GM12872 (cell line): Measurements from ENCODE around the gene OR4F6.

Source experiments
- CTCF ChIP-seq: IDR thresholded peaks from 3 replicates; pipeline ENCODE4 v1.5.1; 2011; ENCODE audit warnings: low read depth, mild to moderate bottlenecking, low read length, moderate library complexity; ENCODE audit not compliant: insufficient read depth

Gene OR4F6

GRCh38 chr15:101803209-101803608 is at the start of gene OR4F6:
OR4F6 (plus strand) TSS chr15:101803509; CDS start chr15:101805720, 2,211 bp downstream.
- TF ChIP-seq CTCF, result no peak

DNA sequence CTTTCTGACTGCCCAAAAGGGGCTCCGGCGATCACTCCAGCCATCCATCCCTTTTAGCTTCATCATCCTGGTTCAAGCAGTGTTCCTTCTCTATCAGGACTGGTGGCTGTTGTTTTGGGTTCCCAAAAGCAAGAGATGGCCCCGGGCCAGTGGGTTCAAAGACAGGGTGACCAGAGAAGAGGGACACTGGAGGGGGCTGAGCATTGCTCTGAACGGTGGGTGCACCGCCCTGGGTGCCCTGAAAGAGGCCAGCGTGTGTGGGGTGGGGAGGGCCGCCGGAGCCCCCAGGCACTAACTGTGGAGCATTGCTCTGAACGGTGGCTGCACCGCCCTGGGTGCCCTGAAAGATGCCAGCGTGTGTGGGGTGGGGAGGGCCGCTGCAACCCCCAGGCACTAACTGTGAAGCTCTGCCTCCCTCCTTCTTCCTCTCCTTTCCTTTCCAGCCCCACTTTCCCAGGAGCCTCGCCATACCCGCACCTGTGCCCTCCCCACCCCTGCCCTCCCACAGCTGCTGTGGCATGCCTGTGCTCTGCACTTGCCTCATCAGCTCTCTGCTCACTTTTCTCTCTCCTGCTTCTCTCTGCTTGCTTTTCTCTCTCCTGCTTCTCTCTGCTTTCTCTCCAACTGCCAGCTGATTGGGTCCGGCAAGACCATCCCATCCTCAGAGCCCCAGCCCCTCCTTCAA is 37.4 kb upstream of the OR4F6 start:
- no peak for TF ChIP-seq CTCF

- TF ChIP-seq CTCF, result no peak
Measured at GRCh38 chr15:101772921-101773320, 30.4 kb upstream of the OR4F6 start.

GRCh38 chr15:101773496-101774100 is 29.7 kb upstream of the OR4F6 start:
- TF ChIP-seq CTCF, result peak; percentile 48; the same call in 2 of the 3 replicates

GRCh38 chr15:101775136-101775535 is 28.2 kb upstream of the OR4F6 start:
- no peak for TF ChIP-seq CTCF

- no peak for TF ChIP-seq CTCF
Measured at GRCh38 chr15:101781928-101782327, 21.4 kb upstream of the OR4F6 start.

GRCh38 chr15:101784644-101785043 is 18.7 kb upstream of the OR4F6 start:
- TF ChIP-seq CTCF, result no peak
